GM23338 (cell line): ENCODE results near the gene VTCN1. TPM values are rescaled to one million over a fixed set of nuclear protein-coding genes. Genes with fewer than 3 reads are reported as not detected.

ENCODE experiments used
- ATAC-seq: fragments of 200-7000 bp; cut with Tn5 transposase; 3 replicates; pipeline ENCODE4 v1.9.1; 2020
- DNase-seq: peaks from one replicate; pipeline ENCODE4 v3.0.0-alpha.2; 2015; ENCODE audit warnings: low spot score
- H2AFZ ChIP-seq: fragments of 200-600 bp; sonication (generic); 2 replicates; pipeline ENCODE4 v1.8.0; 2016; ENCODE audit warnings: antibody characterized with exemption, mild to moderate bottlenecking, moderate library complexity
- H3F3A ChIP-seq: fragments of 200-600 bp; sonication (generic); replicated peaks from 2 replicates; pipeline ENCODE4 v1.8.0; 2017; ENCODE audit warnings: antibody characterized with exemption, mixed run types, low read depth
- H3K27ac ChIP-seq: fragments of 200-600 bp; sonication (generic); 2 replicates; pipeline ENCODE4 v1.6.1; 2016; ENCODE audit warnings: low read depth
- H3K27me3 ChIP-seq: fragments of 200-600 bp; sonication (generic); 2 replicates; pipeline ENCODE4 v1.8.0; 2016; ENCODE audit warnings: mild to moderate bottlenecking, mixed run types, moderate library complexity; ENCODE audit not compliant: insufficient read depth
- H3K36me3 ChIP-seq: fragments of 200-600 bp; sonication (generic); 2 replicates; pipeline ENCODE4 v1.8.0; 2016; ENCODE audit warnings: mild to moderate bottlenecking; ENCODE audit not compliant: insufficient read depth
- H3K4me1 ChIP-seq: fragments of 200-600 bp; sonication (generic); 2 replicates; pipeline ENCODE4 v1.8.0; 2016; ENCODE audit warnings: mild to moderate bottlenecking, moderate library complexity; ENCODE audit not compliant: insufficient read depth
- H3K4me2 ChIP-seq: fragments of 200-600 bp; sonication (generic); 2 replicates; pipeline ENCODE4 v1.7.1; 2017; ENCODE audit warnings: mixed run types
- H3K4me3 ChIP-seq: fragments of 200-600 bp; sonication (generic); 2 replicates; pipeline ENCODE4 v1.6.1; 2016; ENCODE audit warnings: mixed run types
- H3K79me2 ChIP-seq: fragments of 200-600 bp; sonication (generic); replicated peaks from 2 replicates; pipeline ENCODE4 v1.8.0; 2017; ENCODE audit warnings: mild to moderate bottlenecking; ENCODE audit not compliant: insufficient read depth
- H3K9me2 ChIP-seq: fragments of 200-600 bp; sonication (generic); 2 replicates; pipeline ENCODE4 v1.8.0; 2017; ENCODE audit not compliant: insufficient read depth
- H4K20me1 ChIP-seq: fragments of 200-600 bp; sonication (generic); replicated peaks from 2 replicates; pipeline ENCODE4 v1.8.0; 2017; ENCODE audit warnings: mild to moderate bottlenecking; ENCODE audit not compliant: insufficient read depth
- H3K27ac Mint-ChIP-seq: 2 replicates; pipeline ENCODE4 v1.8.0; 2020; ENCODE audit warnings: inconsistent platforms, mild to moderate bottlenecking, moderate library complexity, mixed read lengths
- H3K27me3 Mint-ChIP-seq: 3 replicates; pipeline ENCODE4 v1.8.0; 2022; ENCODE audit warnings: low read depth, mild to moderate bottlenecking, moderate library complexity, mixed read lengths, inconsistent platforms; ENCODE audit not compliant: insufficient read depth, poor library complexity
- H3K36me3 Mint-ChIP-seq: 3 replicates; pipeline ENCODE4 v1.8.0; 2021; ENCODE audit warnings: low read depth, mild to moderate bottlenecking, inconsistent platforms, moderate library complexity, mixed read lengths
- H3K4me1 Mint-ChIP-seq: 3 replicates; pipeline ENCODE4 v1.8.0; 2020; ENCODE audit warnings: mild to moderate bottlenecking, inconsistent platforms, mixed read lengths
- H3K4me3 Mint-ChIP-seq: 3 replicates; pipeline ENCODE4 v1.8.0; 2021; ENCODE audit warnings: moderate library complexity, mild to moderate bottlenecking, inconsistent platforms, mixed read lengths
- H3K9me3 Mint-ChIP-seq: 3 replicates; pipeline ENCODE4 v1.8.0; 2020; ENCODE audit warnings: moderate library complexity, mild to moderate bottlenecking, inconsistent platforms, mixed read lengths
- CREB1 ChIP-seq: fragments of 250-450 bp; sonication (Bioruptor Pico); IDR thresholded peaks from 2 replicates; pipeline ENCODE4 v1.5.0; 2020; ENCODE audit warnings: low read depth, mild to moderate bottlenecking, moderate library complexity
- CTCF ChIP-seq, 2 experiments: fragments of 200-600 bp in 1 of 2; sonication (generic) in 1 of 2; conservative IDR thresholded peaks; 2 replicates each; pipeline versions ENCODE4 v1.5.1 to v1.6.1; 2016 to 2017; ENCODE audit warnings: antibody characterized with exemption in 2 of 2, low read depth in 2 of 2, mild to moderate bottlenecking in 2 of 2, moderate library complexity in 1 of 2
- ETS1 ChIP-seq: IDR thresholded peaks from 2 replicates; pipeline ENCODE4 v1.6.1; 2016; ENCODE audit warnings: antibody characterized with exemption
- EZH2 ChIP-seq: fragments of 200-600 bp; sonication (generic); IDR thresholded peaks from one replicate; pipeline ENCODE4 v1.8.0; 2017; ENCODE audit warnings: antibody characterized with exemption, mild to moderate bottlenecking, low read depth; ENCODE audit not compliant: unreplicated experiment
- EZH2phosphoT487 ChIP-seq: fragments of 200-600 bp; sonication (generic); IDR thresholded peaks from one replicate; pipeline ENCODE4 v1.8.1; 2018; ENCODE audit warnings: antibody characterized with exemption; ENCODE audit not compliant: unreplicated experiment
- JUNB ChIP-seq: IDR thresholded peaks from one replicate; pipeline ENCODE4 v1.6.1; 2016; ENCODE audit warnings: antibody characterized with exemption; ENCODE audit not compliant: unreplicated experiment
- NANOG ChIP-seq: IDR thresholded peaks from 2 replicates; pipeline ENCODE4 v1.6.1; 2016; ENCODE audit warnings: antibody characterized with exemption, borderline replicate concordance
- POLR2AphosphoS5 ChIP-seq: IDR thresholded peaks from 2 replicates; pipeline ENCODE4 v1.6.1; 2016; ENCODE audit warnings: antibody characterized with exemption, low read depth
- REST ChIP-seq: IDR thresholded peaks from one replicate; pipeline ENCODE4 v1.6.1; 2018; ENCODE audit warnings: antibody characterized with exemption; ENCODE audit not compliant: unreplicated experiment
- STAT1 ChIP-seq: IDR thresholded peaks from one replicate; pipeline ENCODE4 v1.6.1; 2016; ENCODE audit warnings: antibody characterized with exemption; ENCODE audit not compliant: unreplicated experiment
- ZNF114 ChIP-seq: fragments of 250-450 bp; sonication (Bioruptor Pico); IDR thresholded peaks from 2 replicates; pipeline ENCODE4 v1.5.0; 2020; ENCODE audit warnings: mild to moderate bottlenecking, moderate library complexity
- ZNF331 ChIP-seq: fragments of 250-450 bp; sonication (Bioruptor Pico); IDR thresholded peaks from 2 replicates; pipeline ENCODE4 v1.5.0; 2020; ENCODE audit warnings: low read depth, mild to moderate bottlenecking, moderate library complexity
- ZNF462 ChIP-seq: fragments of 250-450 bp; sonication (Bioruptor Pico); IDR thresholded peaks from 2 replicates; pipeline ENCODE4 v1.5.0; 2020; ENCODE audit warnings: mild to moderate bottlenecking, moderate library complexity
- polyA plus RNA-seq: library from polyadenylated mRNA; unstranded; fragments of >200 nt; fragmentation: Nextera tagmentation; extraction: Ambion mirVana; gene quantifications from 2 replicates; pipeline ENCODE4 v1.2.1, GENCODE V29; 2016
- total RNA-seq: library from RNA; depleted of rRNA; stranded (reverse); fragments of >200 nt; shearing (Covaris generic); gene quantifications from 2 replicates; pipeline ENCODE4 v1.2.3, GENCODE V29; 2014

The VTCN1 gene
- total and polyA plus RNA-seq, 2 experiments from 2014 or later = not detected

- H3K9me2 ChIP-seq = no peaks in the 10 kb centered on the region
- peaks cover 7% of the 10 kb centered on the region for H3K36me3 ChIP-seq
- Mint-ChIP-seq H3K27me3 (peaks cover 13% of the 10 kb centered on the region), H3K4me3 (peak overlapping the region; percentile 85), H3K27ac (peak overlapping the region; percentile 74), H3K4me1 (peaks cover 11% of the 10 kb centered on the region), H3K36me3 (peaks cover 23% of the 10 kb centered on the region), H3K9me3 (no peaks in the 10 kb centered on the region)
- ATAC-seq (peak; percentile 50), DNase-seq (peak; percentile 66)
- peaks cover 12% of the 10 kb centered on the region for H3K4me1 ChIP-seq
- no peaks in the 10 kb centered on the region for H3K27me3 ChIP-seq
- TF ChIP-seq CTCF (conservative IDR thresholded peaks at IDR 0.05; ENCODE audit: low read depth in 2 of 2) (no peak), JUNB (no peak), ZNF114 (no peak), ETS1 (no peak), EZH2 (no peak), CREB1 (CRISPR knock-in tag) (no peak), ZNF331 (no peak), EZH2phosphoT487 (no peak), REST (no peak), ZNF462 (no peak), NANOG (no peak), POLR2AphosphoS5 (no peak), STAT1 (no peak)
- H3K79me2 ChIP-seq = peaks cover 4% of the 10 kb centered on the region; the same call in 1 of the 2 replicates
- H3F3A ChIP-seq = no peaks in the 10 kb centered on the region
- peak overlapping the region; percentile 82 for H3K4me2 ChIP-seq
- no peak overlapping the region for H3K27ac ChIP-seq
- H2AFZ ChIP-seq = no peak overlapping the region
- H3K4me3 ChIP-seq = peak overlapping the region; percentile 77
- H4K20me1 ChIP-seq = no peaks in the 10 kb centered on the region
Observed at GRCh38 chr1:117120774-117121588, 89.7 kb downstream of the VTCN1 start.
